Measurements from ENCODE around the gene RAVER2.
"Not testable (repeated sequence)": the region's sequence is repeated elsewhere in the genome, so short reads cannot be mapped to it uniquely, and the experiment has no call there.

RAVER2 gene

DNA sequence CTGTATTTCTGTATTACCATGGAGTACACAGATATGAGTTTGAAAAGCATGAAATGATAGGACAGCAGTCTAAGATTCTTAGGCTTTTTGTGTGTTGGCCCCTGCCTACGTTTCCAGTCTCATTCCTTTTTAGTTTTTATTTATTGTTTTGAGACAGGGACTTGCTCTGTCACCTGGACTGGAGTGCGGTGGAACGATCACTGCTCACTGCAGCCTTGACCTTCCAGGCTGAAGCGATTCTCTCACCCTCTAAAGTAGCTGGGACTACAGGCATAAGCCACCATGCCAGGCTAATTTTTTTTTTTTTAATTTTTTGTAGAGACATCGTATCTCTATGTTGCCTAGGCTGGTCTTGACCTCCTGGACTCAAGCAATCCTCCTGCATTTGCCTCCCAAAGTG lies 3.8 kb downstream of the RAVER2 start:
- no peak for DNase-seq (ENCODE audit: low read depth)

- no peak for DNase-seq (ENCODE audit: low read depth)
These were observed 5.2 kb downstream of the RAVER2 start for GRCh38 chr1:64750092-64750491.

DNA sequence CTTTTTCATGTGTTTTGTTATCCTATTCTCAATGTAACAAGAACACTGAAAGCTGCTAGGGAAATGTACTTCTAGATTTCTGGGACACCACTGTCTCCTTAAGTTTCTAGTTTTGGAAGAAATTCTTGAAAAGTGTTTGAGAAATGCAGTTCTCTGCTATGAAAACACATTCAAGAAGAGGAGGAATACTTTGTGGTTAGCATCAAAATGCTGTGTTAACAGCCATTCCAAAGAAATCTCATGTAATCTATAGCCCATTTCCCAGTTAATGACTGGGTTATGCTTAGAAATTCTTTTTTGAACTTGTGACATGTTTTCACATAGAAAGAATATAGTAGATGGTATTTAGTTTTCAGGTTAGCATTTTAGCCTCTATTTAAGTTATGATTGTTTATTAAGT lies 6.0 kb downstream of the RAVER2 start:
- no peak for DNase-seq (ENCODE audit: low read depth)

GRCh38 chr1:64754173-64754572 lies 9.3 kb downstream of the RAVER2 start:
- no peak for DNase-seq (ENCODE audit: low read depth)

- no peak for DNase-seq (ENCODE audit: low read depth)
These were observed 10.5 kb downstream of the RAVER2 start for GRCh38 chr1:64755361-64755760.

- no peak for DNase-seq (ENCODE audit: low read depth)
These were observed 11.9 kb downstream of the RAVER2 start for GRCh38 chr1:64756770-64757169.

DNA sequence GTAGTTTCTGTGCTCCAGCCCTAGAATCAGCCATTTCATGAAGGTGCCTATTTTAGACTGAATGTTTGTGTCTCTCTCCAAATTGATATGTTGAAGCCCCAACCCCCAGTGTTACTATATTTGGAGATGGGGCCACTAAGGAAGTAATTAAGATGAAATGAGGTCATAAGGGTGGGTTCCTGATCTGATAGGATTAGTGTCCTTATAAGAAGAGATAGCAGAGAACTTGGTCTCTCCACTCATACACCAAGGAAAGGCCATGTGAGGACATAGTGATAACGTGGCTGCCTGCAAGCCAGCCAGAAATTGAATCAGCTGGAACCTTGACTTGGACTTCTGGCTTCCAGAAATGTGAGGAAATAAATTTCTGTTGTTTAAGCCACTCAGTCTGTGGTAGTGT lies 12.3 kb downstream of the RAVER2 start:
- DNase-seq (ENCODE audit: low read depth), result no peak

- DNase-seq (ENCODE audit: low read depth), result no peak
These were observed 13.4 kb downstream of the RAVER2 start for GRCh38 chr1:64758233-64758632.

DNA sequence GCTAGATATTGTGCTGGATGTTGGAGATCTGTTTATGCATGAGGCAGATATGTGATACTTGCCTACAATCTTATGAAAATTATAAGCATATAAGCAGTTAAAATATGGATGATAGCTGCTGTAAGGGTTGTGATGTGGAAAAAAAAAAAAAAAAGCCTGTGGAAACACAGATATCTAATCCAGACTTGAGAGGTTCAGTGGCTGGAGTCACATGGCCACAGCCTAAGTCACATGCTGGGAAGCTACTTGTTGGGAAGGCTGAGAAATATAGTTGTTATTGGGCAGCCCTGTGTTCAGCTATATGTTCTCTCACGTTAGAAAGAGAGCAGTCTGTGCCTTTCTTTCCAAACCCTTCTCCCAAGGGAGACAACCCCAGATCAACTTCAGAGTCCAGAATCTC lies 15.1 kb downstream of the RAVER2 start:
- no peak for DNase-seq (ENCODE audit: low read depth)

GRCh38 chr1:64765012-64765411 lies 20.1 kb downstream of the RAVER2 start:
- no peak for DNase-seq (ENCODE audit: low read depth)

- DNase-seq (ENCODE audit: low read depth), result no peak
These were observed 21.0 kb downstream of the RAVER2 start for GRCh38 chr1:64765826-64766225.

DNA sequence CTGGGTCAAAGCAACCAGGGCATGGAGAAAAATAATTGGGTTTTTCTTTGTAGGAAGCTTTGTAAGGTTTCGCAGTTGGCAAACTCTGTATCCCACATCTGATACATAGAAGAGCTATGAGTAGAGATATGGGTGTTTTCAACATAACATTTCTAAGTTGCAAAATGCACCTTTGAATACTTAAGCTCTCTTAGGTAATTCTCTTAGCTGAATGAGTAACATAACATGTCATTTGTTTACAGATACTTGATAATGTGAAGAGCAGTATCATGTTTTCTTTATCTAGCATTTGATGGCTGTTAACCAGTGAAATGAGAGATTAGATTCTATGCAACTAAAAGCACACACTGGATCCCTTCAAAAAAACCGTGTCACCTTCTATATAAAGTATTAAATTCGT lies 21.6 kb downstream of the RAVER2 start:
- DNase-seq (ENCODE audit: low read depth), result no peak

- no peak for DNase-seq (ENCODE audit: low read depth)
These were observed 24.6 kb downstream of the RAVER2 start for GRCh38 chr1:64769482-64769881.

GRCh38 chr1:64769971-64770370 lies 25.1 kb downstream of the RAVER2 start:
- no peak for DNase-seq (ENCODE audit: low read depth)

DNA sequence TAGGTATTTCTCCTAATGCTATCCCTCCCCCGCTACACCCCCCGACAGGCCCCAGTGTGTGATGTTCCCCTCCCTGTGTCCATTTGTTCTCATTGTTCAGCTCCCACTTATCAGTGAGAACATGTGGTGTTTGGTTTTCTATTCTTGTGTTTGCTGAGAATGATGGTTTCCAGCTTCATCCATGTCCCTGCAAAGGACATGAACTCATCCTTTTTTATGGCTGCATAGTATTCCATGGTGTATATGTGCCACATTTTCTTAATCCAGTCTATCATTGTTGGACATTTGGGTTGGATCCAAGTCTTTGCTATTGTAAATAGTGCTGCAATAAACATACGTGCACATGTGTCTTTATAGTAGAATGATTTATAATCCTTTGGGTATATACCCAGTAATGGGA lies 28.4 kb downstream of the RAVER2 start:
- not testable (repeated sequence) for DNase-seq (ENCODE audit: low read depth)

DNA sequence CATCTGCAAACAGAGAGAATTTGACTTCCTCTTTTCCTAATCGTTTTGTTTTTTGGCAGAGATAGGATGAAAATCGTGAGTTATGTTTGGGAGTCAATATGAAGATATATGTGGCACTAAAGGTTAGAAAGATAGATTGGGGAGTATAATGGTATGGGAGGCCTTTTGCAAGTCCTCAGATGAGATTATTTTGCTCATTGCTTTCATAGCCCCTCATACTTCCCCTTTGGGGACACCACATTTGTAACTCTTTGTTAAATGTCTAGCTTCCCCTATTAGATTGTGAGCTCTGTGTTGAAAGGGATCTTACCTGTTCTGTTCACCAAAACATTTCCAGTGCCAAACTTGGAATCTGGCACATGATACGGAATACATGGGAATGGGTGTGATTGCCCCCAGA lies 30.2 kb downstream of the RAVER2 start:
- DNase-seq (ENCODE audit: low read depth), result no peak

GRCh38 chr1:64782044-64782443 lies 37.2 kb downstream of the RAVER2 start:
- not testable (repeated sequence) for DNase-seq (ENCODE audit: low read depth)

DNA sequence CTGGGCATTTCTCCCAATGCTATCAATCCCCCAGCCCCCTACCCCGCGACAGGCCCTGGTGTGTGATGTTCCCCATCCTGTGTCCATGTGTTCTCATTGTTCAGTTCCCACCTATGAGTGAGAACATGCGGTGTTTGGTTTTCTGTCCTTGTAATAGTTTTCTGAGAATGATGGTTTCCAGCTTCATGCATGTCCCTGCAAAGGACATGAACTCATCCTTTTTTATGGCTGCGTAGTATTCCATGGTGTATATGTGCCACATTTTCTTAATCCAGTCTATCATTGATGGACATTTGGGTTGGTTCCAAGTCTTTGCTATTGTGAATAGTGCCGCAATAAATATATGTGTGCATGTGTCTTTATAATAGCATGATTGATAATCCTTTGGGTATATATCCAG lies 38.0 kb downstream of the RAVER2 start:
- DNase-seq (ENCODE audit: low read depth), result not testable (repeated sequence)

DNA sequence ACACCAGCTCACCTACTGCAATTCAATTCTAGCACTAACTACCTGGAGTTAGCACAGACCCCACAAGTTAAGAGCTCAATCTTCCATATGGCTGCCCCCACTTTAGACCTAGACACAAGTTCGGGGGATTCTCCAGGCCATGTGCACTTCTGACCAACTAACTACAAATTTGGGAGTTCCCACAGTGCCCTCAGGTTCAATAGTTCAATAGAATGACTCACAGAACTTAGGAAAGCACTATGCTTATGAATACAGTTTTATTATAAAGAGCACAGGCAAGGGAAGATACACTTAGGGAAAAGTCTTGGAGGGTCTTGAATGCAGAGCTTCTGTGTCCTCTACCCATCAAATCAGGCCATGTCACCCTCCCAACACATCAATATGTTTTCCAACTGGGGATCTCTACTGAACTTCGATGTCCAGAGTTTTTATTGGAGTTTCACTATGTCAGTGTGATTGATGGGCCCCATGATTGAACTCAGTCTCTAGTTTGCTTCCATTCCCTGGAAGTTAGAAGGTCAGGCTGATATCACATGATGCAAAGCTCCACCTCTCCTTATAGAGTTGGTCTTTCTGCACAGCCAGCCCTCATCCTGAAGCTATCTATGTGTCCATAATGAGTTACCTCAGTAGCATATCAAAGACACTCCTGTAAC lies 46.1 kb downstream of the RAVER2 start:
- DNase-seq (ENCODE audit: low read depth), result no peak

GRCh38 chr1:64798872-64799271 lies 54.0 kb downstream of the RAVER2 start:
- no peak for DNase-seq (ENCODE audit: low read depth)

DNA sequence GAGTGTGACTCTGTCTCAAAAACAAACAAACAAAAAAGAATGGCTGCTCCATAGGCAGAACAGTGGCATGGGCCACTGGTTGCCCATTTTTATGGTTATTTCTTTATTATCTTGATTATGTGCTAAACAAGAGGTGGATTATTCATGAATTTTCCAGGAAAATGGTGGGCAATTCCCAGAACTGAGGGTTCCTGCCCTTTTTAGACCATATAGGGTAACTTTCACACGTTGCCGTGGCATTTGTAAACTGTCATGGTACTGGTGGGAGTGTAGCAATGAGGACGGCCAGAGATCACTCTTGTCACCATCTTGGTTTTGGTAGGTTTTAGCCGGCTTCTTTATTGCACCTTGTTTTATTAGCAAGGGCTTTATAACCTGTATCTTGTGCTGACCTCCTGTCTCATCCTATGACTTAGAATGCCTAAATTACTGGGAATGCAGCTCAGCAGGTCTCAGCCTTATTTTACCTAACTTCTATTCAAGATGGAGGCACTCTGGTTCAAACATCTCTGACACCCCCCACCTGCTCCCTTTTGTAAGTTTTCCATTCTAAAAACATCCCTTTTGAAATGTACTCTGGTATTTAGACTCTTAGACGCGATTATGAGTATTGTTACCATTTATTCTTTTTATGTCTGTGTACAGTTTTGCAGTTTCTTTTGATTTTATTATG lies 57.1 kb downstream of the RAVER2 start:
- no peak for DNase-seq (ENCODE audit: low read depth)

DNA sequence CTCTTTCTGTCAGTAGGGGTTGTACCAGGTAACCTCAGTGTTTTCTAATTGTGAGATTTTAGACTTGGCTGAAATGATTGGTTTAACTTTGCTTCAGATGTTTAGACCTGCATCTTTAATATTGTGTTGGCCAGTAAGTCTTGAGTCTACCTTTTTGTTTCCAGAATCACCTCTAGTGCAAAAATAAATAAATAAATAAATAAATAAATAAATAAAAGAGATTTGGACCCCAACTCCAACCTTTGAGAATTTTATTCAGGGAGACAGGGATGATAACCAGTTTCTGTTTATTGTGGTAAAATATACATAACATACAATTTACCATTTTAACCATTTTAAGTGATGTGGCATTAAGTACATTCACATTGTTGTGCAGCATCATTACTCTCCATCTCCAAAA lies 64.4 kb downstream of the RAVER2 start:
- no peak for DNase-seq (ENCODE audit: low read depth)

DNA sequence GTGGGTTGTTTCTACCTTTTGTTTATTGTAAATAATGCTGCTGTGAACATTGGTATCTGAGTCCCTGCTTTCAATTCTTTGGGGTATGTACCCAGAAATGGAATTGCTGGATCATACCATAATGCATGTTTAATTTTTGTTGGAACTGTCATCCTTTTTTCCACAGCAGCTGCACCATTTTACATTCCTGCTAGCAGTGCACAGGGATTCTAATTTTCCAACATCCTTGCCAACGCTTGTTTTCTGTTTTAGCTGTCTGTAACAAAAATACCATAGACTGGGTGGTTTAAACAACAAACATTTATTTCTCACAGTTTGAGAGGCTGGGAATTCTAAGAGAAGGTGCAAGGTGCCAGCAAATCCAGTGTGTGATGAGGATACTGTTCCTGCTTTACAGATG lies 65.1 kb downstream of the RAVER2 start:
- no peak for DNase-seq (ENCODE audit: low read depth)

- DNase-seq (ENCODE audit: low read depth), result no peak
These were observed 66.3 kb downstream of the RAVER2 start for GRCh38 chr1:64811131-64811530.

Data from fibroblast of gingiva (primary cell).